H1 (cell line): Measurements from ENCODE around the gene GPC3. TPM values are rescaled to one million over a fixed set of nuclear protein-coding genes. Genes with fewer than 3 reads are reported as not detected.

Experiments used
- FOSL1 ChIP-seq: IDR thresholded peaks from 2 replicates; pipeline ENCODE4 v1.6.1; 2011; ENCODE audit warnings: mild to moderate bottlenecking, low read depth, low read length, moderate library complexity; ENCODE audit not compliant: insufficient read depth
- JUN ChIP-seq: IDR thresholded peaks from 2 replicates; pipeline ENCODE4 v1.6.1; 2011; ENCODE audit warnings: low read depth, mild to moderate bottlenecking, improper control_type of control experiment, low read length
- NRF1 ChIP-seq: IDR thresholded peaks from 2 replicates; pipeline ENCODE4 v1.6.1; 2011; ENCODE audit warnings: mild to moderate bottlenecking, low read depth, low read length, improper control_type of control experiment
- POLR2A ChIP-seq, 2 experiments: IDR thresholded peaks; 1 replicate in 1 of 2; 2 replicates in 1 of 2; pipeline ENCODE4 v1.6.1; 2011; ENCODE audit warnings: low read depth in 2 of 2, low read length in 2 of 2, mild to moderate bottlenecking in 2 of 2; ENCODE audit errors: control extremely low read depth in 1 of 2
- POLR2AphosphoS5 ChIP-seq: IDR thresholded peaks from 2 replicates; pipeline ENCODE4 v1.6.1; 2011; ENCODE audit warnings: low read depth, low read length
- RXRA ChIP-seq: IDR thresholded peaks from 2 replicates; pipeline ENCODE4 v1.6.1; 2011; ENCODE audit warnings: low read depth, mild to moderate bottlenecking, low read length, moderate library complexity; ENCODE audit not compliant: insufficient read depth
- ZNF274 ChIP-seq: IDR thresholded peaks from 2 replicates; pipeline ENCODE4 v1.7.0; 2012; ENCODE audit warnings: low read length, borderline replicate concordance; ENCODE audit errors: extremely low read depth
- polyA plus RNA-seq, 7 experiments: library from polyadenylated mRNA; depleted of rRNA in 3 of 7; stranded (reverse) in 5 of 7; unstranded in 2 of 7; fragments of >200 nt in 5 of 7; fragments of 200-250 nt in 2 of 7; gene quantifications; 1 replicate in 5 of 7; 2 replicates in 1 of 7; 4 replicates in 1 of 7; pipeline versions ENCODE4 v1.2.1 to v1.2.3, GENCODE V29; 2011 to 2013; ENCODE audit warnings: missing spikeins in 2 of 7, mixed read lengths in 2 of 7
- total RNA-seq: library from RNA; stranded (reverse); fragmentation: NEBNext Ultra II Directional; extraction: Animal tissue kit (Norgen Biotek cat#: 25700); gene quantifications from 2 replicates; pipeline ENCODE4 v1.2.1, GENCODE V29; 2021
- TF ChIP-seq, protein P1 (sequence below): IDR thresholded peaks from 2 replicates; pipeline ENCODE4 v1.6.1; 2011; ENCODE audit warnings: low read length, improper control_type of control experiment

Gene GPC3
- total and polyA plus RNA-seq, 2 of the 8 experiments (the other 6 are each of a cell fraction or from before 2014, with no cell fraction given) = 64.8 to 71.9 TPM

- no peak for TF ChIP-seq JUN
- TF ChIP-seq POLR2AphosphoS5 = no peak
- TF ChIP-seq ZNF274 = no peak
- TF ChIP-seq RXRA = no peak
- no peak for TF ChIP-seq POLR2A (IDR thresholded peaks at IDR 0.05; ENCODE audit: control extremely low read depth in 1 of 2, low read depth in 2 of 2, low read length in 2 of 2)
- TF ChIP-seq, protein P1, sequence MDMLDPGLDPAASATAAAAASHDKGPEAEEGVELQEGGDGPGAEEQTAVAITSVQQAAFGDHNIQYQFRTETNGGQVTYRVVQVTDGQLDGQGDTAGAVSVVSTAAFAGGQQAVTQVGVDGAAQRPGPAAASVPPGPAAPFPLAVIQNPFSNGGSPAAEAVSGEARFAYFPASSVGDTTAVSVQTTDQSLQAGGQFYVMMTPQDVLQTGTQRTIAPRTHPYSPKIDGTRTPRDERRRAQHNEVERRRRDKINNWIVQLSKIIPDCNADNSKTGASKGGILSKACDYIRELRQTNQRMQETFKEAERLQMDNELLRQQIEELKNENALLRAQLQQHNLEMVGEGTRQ = no peak
- no peak for TF ChIP-seq NRF1
- TF ChIP-seq FOSL1 = no peak
Observed at GRCh38 chrX:133726211-133726630, 259.2 kb downstream of the GPC3 start (continued).
